K562 (cell line): Measurements from ENCODE around the gene MPPED2. TPM values are rescaled to one million over a fixed set of nuclear protein-coding genes. Genes with fewer than 3 reads are reported as not detected.

Source experiments
- ATAC-seq: fragments of 200-7000 bp; cut with Tn5 transposase; 3 replicates; pipeline ENCODE4 v1.9.1; 2020; ENCODE audit warnings: moderate library complexity
- BruUV-seq: library from RNA; stranded (reverse); fragments of 400-500 nt; replicated peaks from 2 replicates; lab custom pipeline; 2021; lab: Mats Ljungman, UMichigan
- CTCF ChIA-PET: fragments of 300-600 bp; formaldehyde crosslinking; extraction: SDS; loops from one replicate; lab custom pipeline; 2021; ENCODE audit warnings: low intra/inter-chr PET ratio; lab: Yijun Ruan, JAX
- POLR2A ChIA-PET: fragments of 300-600, 350-650 bp; sonication (Branson Sonifier 250); formaldehyde crosslinking; extraction: SDS; loops from one replicate; lab custom pipeline; 2021; ENCODE audit warnings: antibody characterized with exemption, inconsistent platforms; lab: Yijun Ruan, JAX
- DNase-seq, 4 experiments: peaks; one replicate each; pipeline versions ENCODE4 v3.0.0 to v3.0.0-alpha.2; 2011 to 2018; ENCODE audit warnings: low spot score in 3 of 4, mixed read lengths in 3 of 4; ENCODE audit errors: extremely low read depth in 1 of 4
- FAIRE-seq: peaks from 2 replicates; lab custom pipeline; 2011; peaks lifted over from hg19 to GRCh38; lab: Jason Lieb, UNC
- H2AFZ ChIP-seq: 2 replicates; pipeline ENCODE4 v1.6.0; 2011; ENCODE audit warnings: low read depth, low read length, control low read depth, inconsistent platforms
- H3K27ac ChIP-seq: fragments of 200-600 bp; 3 replicates; pipeline ENCODE4 v1.8.0; 2011; ENCODE audit warnings: low read depth, mild to moderate bottlenecking, control low read depth, inconsistent platforms, low read length, moderate library complexity, mixed read lengths; ENCODE audit errors: extremely low read depth
- H3K27me3 ChIP-seq, 2 experiments: fragments of 300-600 bp in 1 of 2; 2 replicates in 1 of 2; 3 replicates in 1 of 2; pipeline versions ENCODE4 v1.6.0 to v1.8.0; 2011; ENCODE audit warnings: inconsistent platforms in 2 of 2, low read length in 2 of 2, mild to moderate bottlenecking in 1 of 2, mixed read lengths in 1 of 2, moderate library complexity in 1 of 2; ENCODE audit not compliant: control insufficient read depth in 2 of 2, insufficient read depth in 2 of 2
- H3K36me3 ChIP-seq: fragments of 300-600 bp; 3 replicates; pipeline ENCODE4 v1.8.0; 2011; ENCODE audit warnings: mild to moderate bottlenecking, low read length, inconsistent platforms; ENCODE audit not compliant: control insufficient read depth, insufficient read depth
- H3K4me1 ChIP-seq, 2 experiments: fragments of 200-600 bp in 1 of 2; replicated peaks in 1 of 2; 2 replicates in 1 of 2; 3 replicates in 1 of 2; pipeline versions ENCODE4 v1.5.1 to v1.8.0; 2011; ENCODE audit warnings: inconsistent platforms in 2 of 2, low read length in 2 of 2, mild to moderate bottlenecking in 1 of 2, mixed read lengths in 1 of 2, moderate library complexity in 1 of 2; ENCODE audit not compliant: control insufficient read depth in 2 of 2, insufficient read depth in 2 of 2
- H3K4me2 ChIP-seq: 2 replicates; pipeline ENCODE4 v1.6.1; 2011; ENCODE audit warnings: low read length, control low read depth, inconsistent platforms, mixed read lengths; ENCODE audit not compliant: insufficient read depth
- H3K4me3 ChIP-seq: fragments of 200-600 bp; sonication (generic), shearing (Covaris generic); 2 replicates; pipeline ENCODE4 v1.5.1; 2016; ENCODE audit warnings: control low read depth, inconsistent platforms
- H3K79me2 ChIP-seq: fragments of 200-600 bp; 3 replicates; pipeline ENCODE4 v1.8.0; 2011; ENCODE audit warnings: low read length, inconsistent platforms; ENCODE audit not compliant: control insufficient read depth, insufficient read depth
- H3K9ac ChIP-seq, 2 experiments: 2 replicates each; pipeline versions ENCODE4 v1.6.0 to v1.6.1; 2011; ENCODE audit warnings: low read depth in 2 of 2, low read length in 2 of 2, control low read depth in 1 of 2, inconsistent platforms in 1 of 2, mild to moderate bottlenecking in 1 of 2, mixed read lengths in 1 of 2; ENCODE audit not compliant: insufficient read depth in 1 of 2
- H3K9me1 ChIP-seq: one replicate; pipeline ENCODE4 v1.6.0; 2011; ENCODE audit warnings: inconsistent platforms, mild to moderate bottlenecking, low read length, moderate library complexity; ENCODE audit not compliant: control insufficient read depth, insufficient read depth
- H3K9me3 ChIP-seq: replicated peaks from 2 replicates; pipeline ENCODE4 v1.5.1; 2011; ENCODE audit warnings: low read depth, low read length, inconsistent platforms; ENCODE audit not compliant: control insufficient read depth, insufficient read depth
- H4K20me1 ChIP-seq: replicated peaks from 2 replicates; pipeline ENCODE4 v1.6.1; 2011; ENCODE audit warnings: low read length, inconsistent platforms, mixed read lengths; ENCODE audit not compliant: control insufficient read depth, insufficient read depth
- CBX2 ChIP-seq: fragments of 200-600 bp; sonication (generic); IDR thresholded peaks from one replicate; pipeline ENCODE4 v1.6.1; 2012; ENCODE audit warnings: mild to moderate bottlenecking, low read length, inconsistent platforms; ENCODE audit not compliant: insufficient read depth, poor library complexity, severe bottlenecking
- DDX20 ChIP-seq: fragments of 450-650 bp; IDR thresholded peaks from 2 replicates; pipeline ENCODE4 v1.6.1; 2016; ENCODE audit warnings: missing genetic modification characterization, low read depth, mild to moderate bottlenecking, missing compliant biosample characterization, moderate library complexity
- DLX4 ChIP-seq: fragments of 250-450 bp; sonication (Bioruptor Pico); IDR thresholded peaks from 2 replicates; pipeline ENCODE4 v1.6.1; 2021; ENCODE audit warnings: mild to moderate bottlenecking
- DNMT1 ChIP-seq: fragments of 450-650 bp; IDR thresholded peaks from 2 replicates; pipeline ENCODE4 v1.6.1; 2016; ENCODE audit warnings: antibody characterized with exemption, mild to moderate bottlenecking
- ETV1 ChIP-seq: fragments of 450-650 bp; conservative IDR thresholded peaks from 2 replicates; pipeline ENCODE4 v1.6.1; 2016; ENCODE audit warnings: missing genetic modification characterization, control low read depth, low read depth, missing compliant biosample characterization
- GTF2E2 ChIP-seq: fragments of 200-800 bp; sonication (Bioruptor generic); IDR thresholded peaks from 2 replicates; pipeline ENCODE4 v1.6.1; 2016; ENCODE audit warnings: missing genetic modification characterization, missing compliant biosample characterization
- GTF2F1 ChIP-seq: IDR thresholded peaks from 2 replicates; pipeline ENCODE4 v1.6.1; 2011; ENCODE audit warnings: low read depth, low read length, improper control_type of control experiment
- KDM4B ChIP-seq, 2 experiments: fragments of 450-650 bp in 1 of 2; sonication (generic) in 1 of 2; IDR thresholded peaks; 2 replicates each; pipeline ENCODE4 v1.6.1; 2016 to 2017; ENCODE audit warnings: borderline replicate concordance in 2 of 2, antibody characterized with exemption in 1 of 2, low read depth in 1 of 2, mild to moderate bottlenecking in 1 of 2
- TBP ChIP-seq: optimal IDR thresholded peaks from 2 replicates; pipeline ENCODE3; 2011; ENCODE audit warnings: low read depth, low read length, improper control_type of control experiment
- ZBTB2 ChIP-seq: fragments of 450-650 bp; IDR thresholded peaks from 2 replicates; pipeline ENCODE4 v1.6.1; 2016; ENCODE audit warnings: antibody characterized with exemption
- ZNF263 ChIP-seq: sonication (generic); formaldehyde crosslinking; IDR thresholded peaks from 2 replicates; pipeline ENCODE4 v1.8.0; 2022; ENCODE audit warnings: mild to moderate bottlenecking, missing genetic modification reagents, borderline replicate concordance
- WGBS: fragments of 100-300 bp; shearing (Covaris generic); methylation state at CpG from one replicate; pipeline ENCODE4 v1.1.6; 2016; ENCODE audit warnings: low coverage, mixed read lengths; ENCODE audit not compliant: insufficient coverage; ENCODE audit errors: missing lambda C conversion rate; 5-methylcytosine and 5-hydroxymethylcytosine counted together
- in situ Hi-C: fragments of 300-500 bp; cut with MboI; formaldehyde crosslinking; loops from 4 replicates; pipeline ENCODE4 v1.15.0; 2018; ENCODE audit warnings: inconsistent platforms, mixed read lengths
- intact Hi-C: fragments of 100-400 bp; cut with micrococcal nuclease; formaldehyde crosslinking; loops from 2 replicates; pipeline ENCODE4 v1.14.2; 2022
- polyA plus RNA-seq, 8 experiments: library from polyadenylated mRNA; depleted of rRNA in 4 of 8; stranded (reverse) in 5 of 8; unstranded in 3 of 8; fragments of >200 nt; fragmentation: Nextera tagmentation in 2 of 8; fragmentation: Illumina TruSeq in 1 of 8; extraction: Ambion mirVana in 2 of 8; extraction: Trizol in 1 of 8; gene quantifications; 2 replicates each; pipeline versions ENCODE4 v1.2.1 to v1.2.3, GENCODE V29; 2011 to 2014; ENCODE audit warnings: inconsistent platforms in 1 of 8, missing spikeins in 1 of 8
- total RNA-seq, 7 experiments: library from RNA; depleted of rRNA in 6 of 7; stranded (reverse); fragments of >200 nt in 6 of 7; fragmentation: Illumina TruSeq in 2 of 7; extraction: Trizol in 2 of 7; gene quantifications; 2 replicates each; pipeline versions ENCODE4 v1.2.1 to v1.2.3, GENCODE V29; 2011 to 2021; ENCODE audit warnings: low replicate concordance in 1 of 7
- TF ChIP-seq, protein P1 (sequence below): fragments of 450-650 bp; IDR thresholded peaks from 2 replicates; pipeline ENCODE4 v1.6.1; 2016; ENCODE audit warnings: missing biosample characterization, missing genetic modification characterization
- TF ChIP-seq, protein P2 (sequence below): fragments of 250-450 bp; sonication (Bioruptor Pico); IDR thresholded peaks from 2 replicates; pipeline ENCODE4 v1.8.0; 2021; ENCODE audit warnings: moderate library complexity, mild to moderate bottlenecking, inconsistent platforms

Gene MPPED2
- total and polyA plus RNA-seq, 9 of the 15 experiments (the other 6 are each of a cell fraction or from before 2014, with no cell fraction given), result not detected

DNA sequence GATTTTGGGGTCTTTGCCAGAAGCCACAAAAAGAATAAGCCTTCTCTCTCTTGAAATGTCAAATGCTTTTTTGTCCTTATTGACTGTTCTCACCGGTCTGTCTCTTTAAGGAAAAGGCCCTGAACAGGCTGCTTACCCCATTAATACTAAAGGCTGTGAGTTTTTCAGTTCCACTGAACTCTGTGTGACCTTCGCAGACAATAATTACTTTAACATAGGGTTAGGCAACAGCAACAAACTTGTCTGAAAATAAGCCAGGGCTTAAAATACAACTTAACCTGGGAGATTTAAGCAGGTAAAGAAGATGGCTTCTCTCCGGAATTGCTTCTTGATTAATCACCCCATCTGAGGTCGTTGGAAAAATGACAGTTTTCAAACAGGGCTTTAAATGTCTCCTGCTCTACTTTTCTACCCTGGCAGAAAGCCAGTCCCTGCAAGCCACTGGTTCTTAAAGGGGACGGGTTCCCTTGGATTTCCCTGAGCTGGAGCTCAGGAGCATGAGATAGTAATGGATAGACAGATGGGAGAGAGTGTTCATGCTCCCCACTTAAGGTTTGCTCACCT lies 193.8 kb downstream of the MPPED2 start:
- H4K20me1 ChIP-seq, result no peaks in the 10 kb centered on the region
- BruUV-seq, result no TSS peak
- in situ Hi-C loops (no loop called here), intact Hi-C loops (no loop called here)
- H3K9me1 ChIP-seq, result no peaks in the 10 kb centered on the region
- H3K9ac ChIP-seq, result no peak overlapping the region
- H3K36me3 ChIP-seq, result no peaks in the 10 kb centered on the region
- H3K4me2 ChIP-seq, result no peak overlapping the region
- DNase-seq (no peak), ATAC-seq (no peak), FAIRE-seq (no peak)
- ChIA-PET POLR2A (no interaction called here), CTCF (no interaction called here)
- H3K4me3 ChIP-seq, result no peak overlapping the region
- H3K27me3 ChIP-seq, result no peaks in the 10 kb centered on the region
- no peaks in the 10 kb centered on the region for H3K9me3 ChIP-seq
- H2AFZ ChIP-seq, result no peak overlapping the region
- WGBS, result 0% methylated on average over 5 of the region's 5 CpGs
- H3K27ac ChIP-seq, result no peak overlapping the region
- no peaks in the 10 kb centered on the region for H3K79me2 ChIP-seq
- H3K4me1 ChIP-seq, result no peaks in the 10 kb centered on the region
- TF ChIP-seq ETV1 (tag), result no peak
- TF ChIP-seq GTF2F1, result no peak
- no peak for TF ChIP-seq ZNF263 (CRISPR knock-in tag)
- TF ChIP-seq, protein P1, sequence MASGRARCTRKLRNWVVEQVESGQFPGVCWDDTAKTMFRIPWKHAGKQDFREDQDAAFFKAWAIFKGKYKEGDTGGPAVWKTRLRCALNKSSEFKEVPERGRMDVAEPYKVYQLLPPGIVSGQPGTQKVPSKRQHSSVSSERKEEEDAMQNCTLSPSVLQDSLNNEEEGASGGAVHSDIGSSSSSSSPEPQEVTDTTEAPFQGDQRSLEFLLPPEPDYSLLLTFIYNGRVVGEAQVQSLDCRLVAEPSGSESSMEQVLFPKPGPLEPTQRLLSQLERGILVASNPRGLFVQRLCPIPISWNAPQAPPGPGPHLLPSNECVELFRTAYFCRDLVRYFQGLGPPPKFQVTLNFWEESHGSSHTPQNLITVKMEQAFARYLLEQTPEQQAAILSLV (tag), result no peak
- TF ChIP-seq CBX2, result no peak
- no peak for TF ChIP-seq DDX20
- TF ChIP-seq TBP, result no peak
- no peak for TF ChIP-seq KDM4B (IDR thresholded peaks at IDR 0.05; ENCODE audit: borderline replicate concordance in 2 of 2, low read depth in 1 of 2)
- TF ChIP-seq DNMT1, result no peak
- no peak for TF ChIP-seq DLX4 (CRISPR knock-in tag)
- no peak for TF ChIP-seq ZBTB2
- TF ChIP-seq, protein P2, sequence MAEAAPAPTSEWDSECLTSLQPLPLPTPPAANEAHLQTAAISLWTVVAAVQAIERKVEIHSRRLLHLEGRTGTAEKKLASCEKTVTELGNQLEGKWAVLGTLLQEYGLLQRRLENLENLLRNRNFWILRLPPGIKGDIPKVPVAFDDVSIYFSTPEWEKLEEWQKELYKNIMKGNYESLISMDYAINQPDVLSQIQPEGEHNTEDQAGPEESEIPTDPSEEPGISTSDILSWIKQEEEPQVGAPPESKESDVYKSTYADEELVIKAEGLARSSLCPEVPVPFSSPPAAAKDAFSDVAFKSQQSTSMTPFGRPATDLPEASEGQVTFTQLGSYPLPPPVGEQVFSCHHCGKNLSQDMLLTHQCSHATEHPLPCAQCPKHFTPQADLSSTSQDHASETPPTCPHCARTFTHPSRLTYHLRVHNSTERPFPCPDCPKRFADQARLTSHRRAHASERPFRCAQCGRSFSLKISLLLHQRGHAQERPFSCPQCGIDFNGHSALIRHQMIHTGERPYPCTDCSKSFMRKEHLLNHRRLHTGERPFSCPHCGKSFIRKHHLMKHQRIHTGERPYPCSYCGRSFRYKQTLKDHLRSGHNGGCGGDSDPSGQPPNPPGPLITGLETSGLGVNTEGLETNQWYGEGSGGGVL (CRISPR knock-in tag), result no peak
- TF ChIP-seq GTF2E2 (tag), result no peak
